ENCODE data around the gene SHROOM3. TPM values are rescaled to one million over a fixed set of nuclear protein-coding genes. Genes with fewer than 3 reads are reported as not detected.

SHROOM3 gene
- total RNA-seq, 1 donor from 2014 or later, result 62.0 TPM

DNA sequence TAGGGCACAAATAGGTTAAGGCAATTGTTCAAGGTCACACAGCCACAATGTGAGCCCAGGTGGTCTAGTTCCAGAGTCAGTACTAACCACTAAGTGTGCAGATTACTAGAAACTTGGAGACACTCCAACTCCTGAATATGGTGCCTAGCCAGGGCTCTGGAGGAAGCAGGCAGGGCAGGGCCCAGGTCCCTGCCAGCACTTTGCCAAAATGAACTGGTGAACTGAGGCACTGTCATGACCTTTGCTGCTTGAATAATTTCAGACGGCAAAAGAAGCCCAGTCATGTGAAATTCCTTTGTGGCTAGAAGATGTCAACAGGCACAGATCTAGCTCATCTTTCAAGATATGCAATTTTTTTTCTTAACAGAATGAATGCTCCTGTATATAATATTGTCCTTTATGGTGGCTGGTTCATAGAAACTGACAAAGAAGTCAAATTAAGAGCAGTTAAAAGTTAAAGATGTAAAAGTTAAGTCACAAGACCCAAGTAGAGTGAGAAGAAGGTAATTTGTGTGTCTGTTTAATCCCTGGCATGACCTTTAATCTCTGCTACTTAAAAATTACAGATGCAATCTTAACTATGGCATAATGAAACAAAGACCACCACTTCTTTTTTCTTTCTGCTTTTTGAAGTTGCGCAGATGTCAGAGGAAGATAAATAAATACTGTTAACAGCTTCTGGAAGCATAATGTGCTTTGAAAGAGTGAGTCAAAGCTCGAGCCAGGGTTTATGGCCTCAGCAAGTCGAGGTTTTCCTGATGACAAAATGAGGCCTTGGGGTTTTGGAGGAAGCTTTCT is 54.1 kb downstream of the SHROOM3 start:
- Histone ChIP-seq H3K27ac (no peak overlapping the region), H3K27me3 (ENCODE audit: low read depth) (no peaks in the 10 kb centered on the region), H3K36me3 (no peaks in the 10 kb centered on the region), H3K9me3 (no peaks in the 10 kb centered on the region), H3K4me1 (no peaks in the 10 kb centered on the region), H3K4me3 (no peak overlapping the region)
- DNase-seq (no peak), ATAC-seq (no peak)
- intact Hi-C loops (cut with DNase I), result no loop called here
- TF ChIP-seq, protein P1, sequence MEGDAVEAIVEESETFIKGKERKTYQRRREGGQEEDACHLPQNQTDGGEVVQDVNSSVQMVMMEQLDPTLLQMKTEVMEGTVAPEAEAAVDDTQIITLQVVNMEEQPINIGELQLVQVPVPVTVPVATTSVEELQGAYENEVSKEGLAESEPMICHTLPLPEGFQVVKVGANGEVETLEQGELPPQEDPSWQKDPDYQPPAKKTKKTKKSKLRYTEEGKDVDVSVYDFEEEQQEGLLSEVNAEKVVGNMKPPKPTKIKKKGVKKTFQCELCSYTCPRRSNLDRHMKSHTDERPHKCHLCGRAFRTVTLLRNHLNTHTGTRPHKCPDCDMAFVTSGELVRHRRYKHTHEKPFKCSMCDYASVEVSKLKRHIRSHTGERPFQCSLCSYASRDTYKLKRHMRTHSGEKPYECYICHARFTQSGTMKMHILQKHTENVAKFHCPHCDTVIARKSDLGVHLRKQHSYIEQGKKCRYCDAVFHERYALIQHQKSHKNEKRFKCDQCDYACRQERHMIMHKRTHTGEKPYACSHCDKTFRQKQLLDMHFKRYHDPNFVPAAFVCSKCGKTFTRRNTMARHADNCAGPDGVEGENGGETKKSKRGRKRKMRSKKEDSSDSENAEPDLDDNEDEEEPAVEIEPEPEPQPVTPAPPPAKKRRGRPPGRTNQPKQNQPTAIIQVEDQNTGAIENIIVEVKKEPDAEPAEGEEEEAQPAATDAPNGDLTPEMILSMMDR (IDR thresholded peaks at IDR 0.05), result no peak

DNA sequence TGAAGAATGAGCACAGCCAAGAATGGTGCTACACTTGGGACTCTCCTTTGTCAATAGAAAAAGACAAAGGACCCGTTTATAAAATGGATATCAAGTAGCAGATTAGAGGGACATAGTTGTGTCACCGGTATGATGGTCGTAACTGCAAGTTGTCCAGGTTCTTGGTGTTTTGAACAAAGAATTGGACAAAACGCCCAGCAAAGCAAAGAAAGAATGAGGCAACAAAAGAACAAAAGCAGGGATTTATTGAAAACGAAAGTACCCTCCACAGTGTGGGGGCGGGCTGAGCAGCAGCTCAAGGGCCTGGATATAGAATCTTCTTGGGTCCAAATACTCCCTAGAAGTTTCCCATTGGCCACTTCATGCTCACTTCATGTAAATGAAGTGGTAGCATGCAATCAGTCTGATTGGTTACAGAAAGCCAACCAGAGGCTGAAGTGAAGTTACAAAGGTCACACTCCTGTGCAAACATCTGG is 54.7 kb downstream of the SHROOM3 start:
- Histone ChIP-seq H3K4me3 (no peak overlapping the region), H3K27ac (no peak overlapping the region), H3K27me3 (ENCODE audit: low read depth) (no peaks in the 10 kb centered on the region), H3K36me3 (no peaks in the 10 kb centered on the region), H3K9me3 (no peaks in the 10 kb centered on the region), H3K4me1 (no peaks in the 10 kb centered on the region)
- TF ChIP-seq, protein P1 (IDR thresholded peaks at IDR 0.05), result no peak
- intact Hi-C loops (cut with DNase I), result no loop called here
- no peak for ATAC-seq
- no peak for DNase-seq

DNA sequence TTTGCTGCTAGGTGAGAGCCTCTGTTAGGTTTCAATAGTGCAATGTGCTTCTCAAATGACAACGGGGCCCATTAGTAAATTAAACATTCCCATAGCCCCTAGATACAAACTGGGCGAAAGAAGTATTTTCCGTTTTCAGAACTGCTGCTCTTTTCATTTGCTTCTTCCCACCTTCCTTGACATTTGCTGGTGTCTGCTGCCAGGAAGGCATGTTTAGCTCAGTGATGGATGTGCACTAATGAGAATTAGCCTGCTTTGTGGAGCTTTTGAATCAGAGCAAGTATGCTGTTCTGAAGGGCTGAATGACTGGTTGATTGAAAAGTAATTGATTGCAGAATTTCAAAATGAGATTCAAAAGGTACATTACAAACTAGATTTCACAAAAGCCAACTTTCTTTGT is 57.0 kb downstream of the SHROOM3 start:
- H3K27me3 ChIP-seq (ENCODE audit: low read depth), result no peaks in the 10 kb centered on the region
- no peak overlapping the region for H3K27ac ChIP-seq
- ATAC-seq, result no peak
- H3K36me3 ChIP-seq, result no peaks in the 10 kb centered on the region
- no peaks in the 10 kb centered on the region for H3K9me3 ChIP-seq
- H3K4me3 ChIP-seq, result no peak overlapping the region
- H3K4me1 ChIP-seq, result no peaks in the 10 kb centered on the region
- intact Hi-C loops (cut with DNase I), result no loop called here
- no peak for DNase-seq
- TF ChIP-seq, protein P1 (IDR thresholded peaks at IDR 0.05), result no peak

DNA sequence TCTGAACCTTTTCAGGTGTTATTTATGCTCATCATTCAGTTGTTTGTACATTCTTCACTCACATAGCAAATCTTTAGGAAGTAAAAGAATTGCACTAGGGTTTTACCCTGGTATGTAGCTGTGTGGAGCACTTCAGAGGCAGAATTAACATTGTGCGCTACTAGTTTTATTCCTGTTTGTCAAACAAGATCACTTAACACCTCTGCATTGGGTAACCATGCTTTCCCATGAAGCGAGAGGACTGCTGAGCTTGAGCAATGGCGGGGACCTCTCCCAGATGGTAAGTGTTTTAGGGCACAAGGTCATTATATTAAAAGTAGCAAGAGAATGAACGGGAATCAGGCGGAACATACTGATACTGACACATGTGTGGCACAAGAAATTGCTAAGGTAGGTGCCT is 59.2 kb downstream of the SHROOM3 start:
- ATAC-seq (peak; percentile 62 to 66), DNase-seq (no peak)
- no peak overlapping the region for H3K27ac ChIP-seq
- no peaks in the 10 kb centered on the region for H3K36me3 ChIP-seq
- intact Hi-C loops (cut with DNase I), result no loop called here
- H3K4me1 ChIP-seq, result no peaks in the 10 kb centered on the region
- H3K4me3 ChIP-seq, result no peak overlapping the region
- no peaks in the 10 kb centered on the region for H3K27me3 ChIP-seq (ENCODE audit: low read depth)
- TF ChIP-seq, protein P1 (IDR thresholded peaks at IDR 0.05), result no peak
- no peaks in the 10 kb centered on the region for H3K9me3 ChIP-seq

DNA sequence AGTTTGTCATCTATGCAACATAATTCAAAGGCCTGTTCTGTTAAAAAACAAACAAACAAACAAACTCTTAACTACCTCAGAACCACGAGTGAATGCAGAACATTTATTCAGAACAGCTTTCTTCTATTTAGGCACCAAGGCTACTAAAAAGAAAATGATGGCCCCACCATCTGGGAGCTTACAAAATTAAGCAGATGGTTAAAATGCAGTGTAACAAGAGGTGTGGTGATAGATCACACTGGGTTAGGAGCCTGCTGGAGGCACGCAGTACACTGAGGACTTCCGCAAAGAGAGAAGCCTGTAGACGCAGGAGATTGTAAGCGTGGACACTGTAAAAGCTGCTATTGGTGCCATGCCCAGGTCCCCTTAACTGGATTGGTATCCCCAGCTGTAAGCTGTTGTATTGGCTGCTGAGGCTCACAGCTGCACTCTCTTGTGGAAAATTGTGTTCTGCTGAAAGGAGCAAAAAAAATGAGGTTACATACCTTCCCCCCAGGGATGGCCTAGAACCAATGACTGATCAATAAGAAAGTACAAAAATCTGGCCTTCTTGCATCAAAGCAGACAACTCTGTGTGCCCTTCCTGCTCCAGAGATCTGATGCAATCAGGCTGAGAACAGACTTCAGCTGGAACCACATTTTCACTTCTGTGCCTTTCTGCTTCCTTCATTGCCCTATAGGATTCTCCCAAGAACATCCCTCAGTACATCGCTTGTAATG is 60.0 kb downstream of the SHROOM3 start:
- no peaks in the 10 kb centered on the region for H3K9me3 ChIP-seq
- DNase-seq (no peak), ATAC-seq (no peak)
- H3K27me3 ChIP-seq (ENCODE audit: low read depth), result no peaks in the 10 kb centered on the region
- no peaks in the 10 kb centered on the region for H3K4me1 ChIP-seq
- intact Hi-C loops (cut with DNase I), result no loop called here
- H3K4me3 ChIP-seq, result no peak overlapping the region
- no peaks in the 10 kb centered on the region for H3K36me3 ChIP-seq
- TF ChIP-seq, protein P1 (IDR thresholded peaks at IDR 0.05), result no peak
- no peak overlapping the region for H3K27ac ChIP-seq
